Common myeloid progenitor, CD34-positive (primary cell): ENCODE data around the gene CDH23.

Source experiments
- CTCF ChIA-PET: fragments of 350-600 bp; sonication (Branson Sonifier 250); formaldehyde crosslinking; loops from one replicate; lab custom pipeline; 2021; ENCODE audit warnings: antibody characterized with exemption; lab: Charles Lee
- POLR2A ChIA-PET: fragments of 350-600 bp; sonication (Branson Sonifier 250); formaldehyde crosslinking; loops from one replicate; lab custom pipeline; 2021; ENCODE audit warnings: antibody characterized with exemption; lab: Charles Lee
- DNase-seq, 3 donors: peaks; one replicate each; pipeline versions ENCODE4 v3.0.0 to v3.0.0-alpha.2; 2013
- H3K27ac ChIP-seq, 2 experiments: 1 replicate in 1 of 2; 2 replicates in 1 of 2; pipeline ENCODE4 v1.7.0; 2013; ENCODE audit warnings: inconsistent platforms in 2 of 2, low read length in 2 of 2, mild to moderate bottlenecking in 2 of 2, low read depth in 1 of 2, moderate library complexity in 1 of 2; ENCODE audit not compliant: severe bottlenecking in 2 of 2, insufficient read depth in 1 of 2, poor library complexity in 1 of 2
- H3K27me3 ChIP-seq, 5 experiments: replicated peaks in 2 of 5; 1 replicate in 3 of 5; 2 replicates in 2 of 5; pipeline versions ENCODE4 v1.6.1 to v1.7.0; 2013; ENCODE audit warnings: low read length in 4 of 5, mild to moderate bottlenecking in 2 of 5, moderate library complexity in 2 of 5, inconsistent platforms in 1 of 5; ENCODE audit not compliant: insufficient read depth in 5 of 5, control insufficient read depth in 4 of 5
- H3K36me3 ChIP-seq, 4 experiments: 1 replicate in 2 of 4; 2 replicates in 2 of 4; pipeline versions ENCODE4 v1.6.1 to v1.7.0; 2013; ENCODE audit warnings: low read length in 3 of 4, control low read depth in 1 of 4, mild to moderate bottlenecking in 1 of 4; ENCODE audit not compliant: control insufficient read depth in 4 of 4, insufficient read depth in 4 of 4
- H3K4me1 ChIP-seq, 4 experiments: 1 replicate in 3 of 4; 2 replicates in 1 of 4; pipeline versions ENCODE4 v1.6.1 to v1.7.1; 2013; ENCODE audit warnings: low read length in 3 of 4, mild to moderate bottlenecking in 3 of 4, control low read depth in 1 of 4, inconsistent platforms in 1 of 4, moderate library complexity in 1 of 4; ENCODE audit not compliant: control insufficient read depth in 4 of 4, insufficient read depth in 4 of 4; ENCODE audit errors: control extremely low read depth in 1 of 4
- H3K4me3 ChIP-seq, 7 experiments: 1 replicate in 4 of 7; 2 replicates in 3 of 7; pipeline versions ENCODE4 v1.5.1 to v1.7.0; 2013; ENCODE audit warnings: mild to moderate bottlenecking in 7 of 7, low read length in 6 of 7, moderate library complexity in 6 of 7, inconsistent platforms in 2 of 7, low read depth in 2 of 7, control low read depth in 1 of 7; ENCODE audit not compliant: insufficient read depth in 4 of 7, control insufficient read depth in 1 of 7; ENCODE audit errors: extremely low read depth in 1 of 7
- H3K9me3 ChIP-seq, 5 experiments: 1 replicate in 4 of 5; 2 replicates in 1 of 5; pipeline versions ENCODE4 v1.6.1 to v1.7.1; 2013; ENCODE audit warnings: low read length in 4 of 5, mild to moderate bottlenecking in 2 of 5, inconsistent platforms in 1 of 5, low read depth in 1 of 5, moderate library complexity in 1 of 5; ENCODE audit not compliant: control insufficient read depth in 4 of 5, insufficient read depth in 2 of 5; ENCODE audit errors: control extremely low read depth in 1 of 5
- WGBS: methylation state at CpG from one replicate; pipeline ENCODE4 v1.1.5; 2013; ENCODE audit not compliant: insufficient coverage; 5-methylcytosine and 5-hydroxymethylcytosine counted together

Gene CDH23

DNA sequence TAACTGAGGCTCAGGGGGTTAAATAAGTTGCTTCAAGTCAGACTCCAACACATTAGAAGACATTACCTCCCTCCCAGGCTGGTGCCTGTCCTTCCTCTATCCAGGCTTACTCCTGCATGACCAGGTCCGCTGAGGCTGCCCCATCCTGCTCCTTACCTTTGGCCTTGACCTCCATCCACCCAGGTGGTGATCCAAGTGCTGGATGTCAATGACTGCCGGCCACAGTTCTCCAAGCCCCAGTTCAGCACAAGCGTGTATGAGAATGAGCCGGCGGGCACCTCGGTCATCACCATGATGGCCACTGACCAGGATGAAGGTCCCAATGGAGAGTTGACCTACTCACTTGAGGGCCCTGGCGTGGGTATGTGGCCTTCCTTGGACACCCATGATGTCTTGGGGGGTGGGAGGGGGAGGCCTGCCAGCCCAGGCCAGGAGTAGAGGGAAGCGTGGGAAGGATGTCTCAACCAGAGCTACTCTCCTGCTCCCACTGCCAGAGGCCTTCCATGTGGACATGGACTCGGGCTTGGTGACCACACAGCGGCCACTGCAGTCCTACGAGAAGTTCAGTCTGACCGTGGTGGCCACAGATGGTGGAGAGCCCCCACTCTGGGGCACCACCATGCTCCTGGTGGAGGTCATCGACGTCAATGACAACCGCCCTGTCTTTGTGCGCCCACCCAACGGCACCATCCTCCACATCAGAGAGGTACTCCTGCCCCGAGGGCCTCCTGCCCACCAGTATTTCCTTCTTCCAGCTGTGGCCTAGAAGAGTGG is 406.2 kb downstream of the CDH23 start:
- 99% methylated on average over 13 of the region's 18 CpGs for WGBS
- no peaks in the 10 kb centered on the region for H3K36me3 ChIP-seq
- POLR2A ChIA-PET = no interaction called here
- no peaks in the 10 kb centered on the region for H3K9me3 ChIP-seq
- CTCF ChIA-PET = interaction anchor here (1.0 kb wide), 1 partner anchor 11 kb away, joined by 4 read pairs; no protein-coding TSS in a partner anchor
- H3K4me1 ChIP-seq = peaks cover 9 to 81% (median 69%) of the 10 kb centered on the region in 4 experiments
- H3K27me3 ChIP-seq = no peaks in the 10 kb centered on the region
- H3K4me3 ChIP-seq = no peak overlapping the region
- no peak overlapping the region for H3K27ac ChIP-seq
- no peak for DNase-seq

GRCh38 chr10:71804077-71804476 is 407.4 kb downstream of the CDH23 start:
- H3K36me3 ChIP-seq = no peaks in the 10 kb centered on the region
- peak; percentile 47 to 86 (median 84) for DNase-seq
- peaks cover 5 to 70% (median 57%) of the 10 kb centered on the region in 4 experiments for H3K4me1 ChIP-seq
- POLR2A ChIA-PET = no interaction called here
- no peak overlapping the region for H3K27ac ChIP-seq
- CTCF ChIA-PET = interaction anchor here (1.0 to 11.5 kb wide), 6 partner anchors 10 to 76 kb away, joined by 4 to 133 read pairs (median 4); partner anchors contain the start of gene VSIR
- no peaks in the 10 kb centered on the region for H3K9me3 ChIP-seq
- no peak overlapping the region for H3K4me3 ChIP-seq
- no peaks in the 10 kb centered on the region for H3K27me3 ChIP-seq
- WGBS = 10% methylated on average over 1 of the region's 4 CpGs

- POLR2A ChIA-PET = interaction anchor here (0.7 to 1.1 kb wide), 2 partner anchors 45 to 56 kb away, joined by 3 read pairs; partner anchors contain the start of gene PSAP
- H3K27ac ChIP-seq = no peak overlapping the region
- no peaks in the 10 kb centered on the region for H3K36me3 ChIP-seq
- DNase-seq = peak; percentile 25 to 60 (median 59)
- peaks cover 5 to 57% (median 39%) of the 10 kb centered on the region in 4 experiments for H3K4me1 ChIP-seq
- H3K9me3 ChIP-seq = no peaks in the 10 kb centered on the region
- no peaks in the 10 kb centered on the region for H3K27me3 ChIP-seq
- H3K4me3 ChIP-seq = no peak overlapping the region
- WGBS = 57% methylated on average over 40 of the region's 41 CpGs
- CTCF ChIA-PET = interaction anchor here (0.7 to 11.5 kb wide), 9 partner anchors 9 to 307 kb away, joined by 3 to 133 read pairs (median 5); partner anchors contain the start of gene VSIR
Observed at GRCh38 chr10:71805776-71806703, 409.3 kb downstream of the CDH23 start.

GRCh38 chr10:71806704-71807556 is 410.2 kb downstream of the CDH23 start:
- no peak for DNase-seq
- CTCF ChIA-PET = interaction anchor here (0.7 to 11.5 kb wide), 11 partner anchors 9 to 308 kb away, joined by 3 to 133 read pairs (median 4); partner anchors contain the start of gene VSIR
- Histone ChIP-seq H3K4me1 (peaks cover 5 to 58% (median 40%) of the 10 kb centered on the region in 4 experiments), H3K9me3 (no peaks in the 10 kb centered on the region), H3K36me3 (no peaks in the 10 kb centered on the region), H3K27me3 (no peaks in the 10 kb centered on the region), H3K4me3 (no peak overlapping the region), H3K27ac (no peak overlapping the region)
- POLR2A ChIA-PET = interaction anchor here (0.7 to 1.1 kb wide), 2 partner anchors 44 to 57 kb away, joined by 3 read pairs; partner anchors contain the start of gene PSAP
- 97% methylated on average over 23 of the region's 23 CpGs for WGBS

- H3K27me3 ChIP-seq = no peaks in the 10 kb centered on the region
- no peaks in the 10 kb centered on the region for H3K36me3 ChIP-seq
- H3K27ac ChIP-seq = no peak overlapping the region
- no peak overlapping the region for H3K4me3 ChIP-seq
- peaks cover 5 to 56% (median 39%) of the 10 kb centered on the region in 4 experiments for H3K4me1 ChIP-seq
- DNase-seq = no peak
- CTCF ChIA-PET = interaction anchor here (0.7 to 11.5 kb wide), 6 partner anchors 15 to 88 kb away, joined by 3 to 133 read pairs (median 4); partner anchors contain the start of gene VSIR
- WGBS = 100% methylated on average over 19 of the region's 21 CpGs
- POLR2A ChIA-PET = interaction anchor here (1.1 kb wide), 1 partner anchor 57 kb away, joined by 3 read pairs; no protein-coding TSS in a partner anchor
- H3K9me3 ChIP-seq = no peaks in the 10 kb centered on the region
Observed at GRCh38 chr10:71807557-71808510, 411.1 kb downstream of the CDH23 start.
